ENCODE results near the gene EVI5.
"Not testable (repeated sequence)": the region's sequence is repeated elsewhere in the genome, so short reads cannot be mapped to it uniquely, and the experiment has no call there.

Gene EVI5

DNA sequence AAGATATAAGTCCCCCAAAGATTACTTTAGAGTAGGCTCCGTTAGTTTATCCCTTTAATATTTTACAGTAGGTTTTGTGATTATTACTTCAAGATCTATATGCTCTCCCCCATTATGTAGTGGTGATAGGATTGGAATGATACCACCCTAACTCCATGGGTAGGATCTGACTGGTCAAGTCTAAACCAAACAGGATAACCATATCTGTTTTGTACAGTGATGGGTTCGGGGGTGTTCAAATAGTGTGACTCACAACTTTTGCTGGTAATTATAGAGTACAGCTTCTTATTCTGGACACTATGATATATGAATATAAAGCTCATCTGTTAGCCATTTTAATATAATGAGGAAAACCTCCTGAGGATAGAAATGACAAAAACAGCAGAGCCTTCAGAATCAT is 212.4 kb downstream of the EVI5 start:
- DNase-seq (ENCODE audit: low read depth) = no peak

DNA sequence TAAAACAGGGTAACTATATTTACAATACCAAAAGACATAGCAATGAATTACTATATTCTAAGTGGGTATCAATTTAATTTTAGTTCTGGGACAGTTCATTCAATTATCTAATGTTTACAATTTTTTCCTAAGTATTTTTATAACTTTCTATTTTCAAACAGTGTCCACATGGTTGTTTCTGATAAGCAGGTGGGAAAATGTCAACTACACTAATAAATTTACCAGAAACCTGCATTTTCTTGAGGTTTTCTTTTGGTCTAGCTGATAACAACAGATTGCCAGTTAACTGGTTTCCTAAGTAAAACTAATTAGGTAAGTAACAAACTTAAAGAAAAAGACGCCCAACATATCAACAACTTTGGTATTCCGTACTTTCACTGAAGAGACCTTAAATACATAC is 213.3 kb downstream of the EVI5 start:
- no peak for DNase-seq (ENCODE audit: low read depth)

DNA sequence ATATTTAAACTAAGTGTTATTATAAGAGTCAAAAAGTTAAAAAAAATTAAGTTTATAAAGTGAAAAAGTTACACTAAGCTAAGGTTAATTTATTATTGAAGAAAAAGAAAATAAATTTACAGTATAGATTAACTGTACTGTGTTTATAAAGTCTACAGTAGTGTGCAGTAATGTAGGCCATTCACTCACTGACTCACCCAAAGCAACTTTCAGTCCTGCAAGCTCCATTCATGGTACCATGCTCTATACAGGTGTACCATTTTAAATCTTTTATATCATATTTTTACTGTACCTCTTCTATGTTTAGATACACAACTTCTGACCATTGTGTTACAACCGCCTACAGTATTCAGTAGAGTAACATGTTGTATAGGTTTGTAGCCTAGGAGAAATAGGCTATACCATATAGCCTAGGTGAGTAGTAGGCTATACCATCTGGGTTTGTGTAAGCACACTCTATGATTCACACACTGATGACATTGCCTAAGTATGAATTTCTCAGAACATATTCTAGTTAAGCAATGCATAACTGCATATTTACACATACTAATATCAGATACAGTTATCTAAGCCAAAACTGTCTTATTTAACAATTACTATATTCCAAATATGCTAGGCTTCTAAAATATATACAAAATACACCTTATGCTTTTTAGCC is 217.6 kb downstream of the EVI5 start:
- DNase-seq (ENCODE audit: low read depth) = no peak

DNA sequence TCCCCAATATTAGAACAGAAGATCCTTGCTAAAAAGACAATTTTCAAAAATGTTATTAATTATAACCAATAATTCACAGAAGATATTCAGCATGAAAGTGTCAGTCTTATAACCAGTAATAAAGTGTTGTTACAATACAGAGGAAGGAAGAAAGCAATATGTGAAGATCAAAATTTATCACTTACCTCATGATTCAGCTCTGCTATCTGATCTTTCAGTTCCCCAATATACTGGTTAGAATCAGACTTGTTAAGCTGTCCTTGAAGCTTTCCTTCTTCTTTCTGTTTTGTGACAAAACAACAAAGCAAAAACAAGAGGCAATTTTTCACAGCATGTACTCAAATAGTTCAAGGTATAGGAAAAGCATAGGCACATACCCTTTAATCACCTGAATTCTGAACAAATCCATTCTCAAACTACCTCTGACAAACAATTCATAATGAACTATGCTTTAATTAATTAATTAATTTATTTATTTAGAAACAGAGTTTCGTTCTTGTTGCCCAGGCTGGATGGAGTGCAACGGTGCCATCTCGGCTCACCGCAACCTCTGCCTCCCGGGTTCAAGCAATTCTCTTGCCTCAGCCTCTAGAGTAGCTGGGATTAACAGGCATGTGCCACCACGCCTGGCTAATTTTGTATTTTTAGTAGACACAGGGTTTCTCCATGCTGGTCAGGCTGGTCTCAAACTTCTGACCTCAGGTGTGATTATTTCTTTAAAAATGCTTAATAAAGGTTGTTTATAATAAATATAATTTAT is 221.3 kb downstream of the EVI5 start:
- no peak for DNase-seq (ENCODE audit: low read depth)

DNA sequence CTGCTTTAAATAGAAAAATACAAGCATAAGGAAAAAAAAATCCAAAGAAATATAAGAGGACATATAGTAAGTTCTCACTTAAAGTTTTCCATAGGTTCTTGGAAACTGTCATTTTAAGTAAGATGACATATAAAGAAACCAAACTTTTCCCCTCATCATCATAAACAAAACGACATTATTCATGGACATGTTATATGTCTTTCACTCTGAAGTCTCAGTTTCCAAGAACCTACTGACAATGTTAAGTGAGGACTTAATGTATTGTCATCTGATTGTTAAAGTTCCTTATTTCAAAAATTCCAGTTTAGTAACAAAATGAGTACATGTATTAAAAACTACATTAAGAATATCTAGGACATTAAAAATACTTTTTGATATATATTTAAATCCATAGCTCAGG is 228.6 kb downstream of the EVI5 start:
- DNase-seq (ENCODE audit: low read depth) = no peak

DNA sequence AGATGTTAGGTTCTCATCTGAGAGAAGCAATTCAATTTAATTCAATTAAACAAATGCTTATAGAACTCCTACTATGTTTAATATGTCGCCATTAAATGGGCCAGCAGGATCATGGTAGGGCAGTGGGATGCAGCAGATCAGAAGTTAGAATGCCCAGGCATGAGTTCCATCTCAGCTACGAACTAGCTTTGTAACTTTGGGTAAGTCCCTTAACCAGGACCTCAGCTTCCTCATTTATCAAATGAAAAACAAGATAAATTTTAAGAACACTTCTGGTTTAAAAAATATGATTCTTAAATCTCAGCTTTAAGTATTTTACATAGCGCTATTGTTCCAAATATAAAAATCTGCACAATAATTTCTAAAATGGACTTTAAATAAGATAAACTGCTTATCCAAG is 230.7 kb downstream of the EVI5 start:
- no peak for DNase-seq (ENCODE audit: low read depth)

DNA sequence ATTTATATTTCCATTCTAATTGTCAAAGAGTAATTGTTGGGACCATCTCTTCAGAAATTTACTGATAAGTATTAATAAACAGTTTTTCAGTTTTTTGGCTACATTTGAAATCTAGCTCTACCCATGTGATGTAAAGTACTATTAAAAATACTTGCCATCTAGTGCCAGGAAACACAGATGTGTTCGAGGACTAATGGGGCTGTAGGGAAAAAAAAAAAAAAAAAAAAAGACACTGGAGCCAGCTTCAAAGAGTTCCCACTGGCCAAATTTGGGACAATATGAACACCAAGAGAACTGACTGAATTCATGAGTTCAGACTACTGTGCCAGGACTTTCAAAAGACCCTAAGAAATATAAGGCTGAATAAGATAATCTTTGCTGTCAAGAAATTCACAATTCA is 233.0 kb downstream of the EVI5 start:
- DNase-seq (ENCODE audit: low read depth) = no peak

DNA sequence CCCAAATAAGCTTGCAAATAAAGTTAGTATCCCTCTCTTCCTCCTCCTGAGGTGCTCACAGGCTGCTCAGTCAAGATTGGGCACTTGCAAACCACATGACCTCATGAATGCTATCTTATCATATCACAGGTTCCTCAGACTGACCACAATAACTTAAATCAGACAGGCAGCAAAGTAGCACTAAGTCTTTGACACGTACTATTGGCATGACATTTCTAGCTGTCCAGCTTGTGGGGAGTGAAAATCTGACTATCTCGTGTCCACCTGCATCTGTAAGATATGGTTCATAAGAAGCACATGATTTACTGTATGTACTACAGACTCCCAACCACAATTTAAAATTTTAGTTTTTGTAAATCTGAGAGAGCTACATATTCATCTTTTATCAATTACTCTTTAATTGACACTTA is 240.1 kb downstream of the EVI5 start:
- DNase-seq (ENCODE audit: low read depth) = no peak

DNA sequence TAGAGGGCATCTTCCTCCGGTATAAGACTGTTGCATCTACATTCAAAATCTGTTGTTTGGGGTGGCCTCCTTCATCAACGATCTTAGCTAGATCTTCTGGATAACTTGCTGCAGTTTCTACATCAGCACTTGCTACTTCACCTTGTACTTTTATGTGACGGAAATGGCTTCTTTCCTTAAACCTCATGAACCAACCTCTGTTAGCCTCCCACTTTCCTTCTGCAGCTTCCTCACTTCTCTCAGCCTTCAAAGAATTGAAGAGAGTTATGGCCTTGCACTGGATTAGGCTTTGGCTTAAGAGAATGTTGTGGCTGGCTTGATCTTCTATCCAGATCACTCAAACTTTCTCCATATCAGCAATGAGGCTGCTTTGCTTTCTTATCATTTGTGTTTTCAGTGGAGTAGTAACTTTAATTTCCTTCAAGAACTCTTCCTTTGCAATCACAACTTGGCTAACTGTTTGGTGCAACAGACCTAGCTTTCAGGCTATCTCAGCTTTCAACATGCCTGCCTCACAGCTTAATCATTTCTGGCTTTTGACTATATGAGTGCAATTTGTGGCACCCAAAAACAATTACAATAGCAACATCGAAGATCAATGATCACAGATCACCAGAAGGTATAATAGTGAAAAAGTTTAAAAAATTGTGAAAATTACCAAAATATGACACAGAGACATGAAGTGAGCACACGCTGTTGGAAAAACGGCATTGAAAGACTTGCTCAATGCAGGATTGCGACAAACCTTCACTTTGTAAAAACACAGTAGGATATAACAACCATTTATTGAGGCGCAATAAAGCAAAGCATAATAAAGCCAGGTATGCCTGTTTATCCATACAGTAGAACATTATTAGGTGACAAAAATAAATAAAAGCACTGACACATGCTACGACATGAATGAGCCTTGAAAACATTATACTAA is 241.5 kb downstream of the EVI5 start:
- no peak for DNase-seq (ENCODE audit: low read depth)

DNA sequence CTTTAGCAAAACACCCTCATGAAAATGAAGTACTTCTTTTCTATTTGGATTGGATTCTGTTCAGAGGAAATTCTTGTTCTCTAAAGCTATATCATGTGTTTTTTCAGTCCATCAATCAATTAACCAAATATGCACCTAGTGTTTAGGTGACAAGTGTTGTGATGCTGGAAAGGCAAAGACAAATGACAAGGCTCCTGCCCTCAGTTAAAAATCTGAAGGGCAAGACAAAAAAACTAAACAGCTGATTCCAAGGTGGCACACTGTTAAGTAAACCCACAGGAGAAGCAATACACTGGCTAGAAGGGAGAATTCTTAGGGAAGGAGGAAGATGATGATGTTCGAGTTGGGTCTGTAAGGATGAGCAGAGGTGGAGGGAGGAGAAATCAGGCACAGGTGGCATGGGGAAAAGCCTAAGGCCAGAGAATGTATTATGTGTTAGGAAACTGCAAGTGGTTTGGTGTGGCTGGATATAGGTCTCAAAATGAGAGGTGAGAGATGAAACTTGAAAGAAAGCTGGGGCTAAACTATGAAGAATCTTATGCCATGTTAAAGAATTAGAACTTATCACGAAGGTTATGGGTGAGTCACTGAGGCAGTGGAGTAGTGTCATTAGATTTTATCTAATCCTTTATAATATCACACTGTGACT is 246.4 kb downstream of the EVI5 start:
- no peak for DNase-seq (ENCODE audit: low read depth)

DNA sequence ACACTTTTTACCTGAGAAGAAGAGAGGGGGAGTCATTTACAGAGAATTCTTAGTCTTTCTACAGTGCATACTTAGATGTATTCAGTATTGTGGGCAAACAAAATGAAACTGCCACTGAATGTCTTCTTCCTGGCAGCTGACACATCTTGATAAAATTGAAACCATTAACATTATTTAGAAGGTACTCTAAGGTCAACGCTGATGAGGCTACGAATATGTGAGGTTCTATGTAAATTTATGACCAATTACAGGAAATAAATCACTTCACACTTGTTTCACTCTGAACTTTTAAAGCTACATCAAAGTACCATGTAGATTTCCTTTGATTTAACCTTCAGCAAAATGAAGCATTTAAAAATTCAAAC is 246.9 kb downstream of the EVI5 start:
- DNase-seq (ENCODE audit: low read depth) = peak; percentile 13

DNA sequence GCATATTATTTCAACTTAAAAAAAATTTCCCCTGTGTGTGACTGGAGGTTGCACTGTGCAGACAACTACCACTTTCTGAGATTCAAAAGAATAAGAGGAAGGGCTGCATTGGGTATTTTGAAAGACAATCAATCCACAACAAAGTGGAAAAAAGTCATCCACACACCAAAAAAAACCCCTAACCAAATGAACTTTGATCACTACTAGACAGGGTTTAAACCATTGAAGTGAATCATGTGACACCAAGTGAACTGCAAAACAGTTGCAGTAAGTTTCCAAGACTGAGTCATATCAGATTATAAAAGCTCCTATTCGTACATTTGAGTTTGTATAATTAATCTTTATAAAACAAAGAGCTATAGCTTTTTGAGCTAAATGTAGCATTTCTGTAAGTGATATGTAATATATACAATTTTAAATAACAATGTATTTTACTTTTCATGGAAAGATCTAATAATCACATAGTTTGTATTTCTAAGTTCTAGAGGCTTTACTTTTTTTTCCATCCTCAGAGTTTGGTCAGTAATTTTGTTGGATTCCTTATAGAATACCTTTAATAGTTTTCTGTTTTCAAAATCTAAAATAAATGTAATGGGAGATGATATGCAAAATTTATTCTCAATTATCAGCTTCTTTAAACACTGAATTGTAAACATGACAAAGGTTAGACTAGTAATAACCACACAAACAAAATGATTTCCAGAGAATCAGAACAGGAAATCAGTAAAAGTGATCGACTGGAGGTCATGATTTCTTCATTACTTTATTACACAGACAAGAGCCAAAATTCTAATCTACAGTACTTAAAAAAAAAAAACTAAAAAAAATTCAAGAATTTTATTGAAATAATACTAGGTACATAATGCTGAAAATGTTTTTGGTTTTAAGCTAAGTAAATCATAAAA is 247.7 kb downstream of the EVI5 start:
- peak; percentile 26 for DNase-seq (ENCODE audit: low read depth)

DNA sequence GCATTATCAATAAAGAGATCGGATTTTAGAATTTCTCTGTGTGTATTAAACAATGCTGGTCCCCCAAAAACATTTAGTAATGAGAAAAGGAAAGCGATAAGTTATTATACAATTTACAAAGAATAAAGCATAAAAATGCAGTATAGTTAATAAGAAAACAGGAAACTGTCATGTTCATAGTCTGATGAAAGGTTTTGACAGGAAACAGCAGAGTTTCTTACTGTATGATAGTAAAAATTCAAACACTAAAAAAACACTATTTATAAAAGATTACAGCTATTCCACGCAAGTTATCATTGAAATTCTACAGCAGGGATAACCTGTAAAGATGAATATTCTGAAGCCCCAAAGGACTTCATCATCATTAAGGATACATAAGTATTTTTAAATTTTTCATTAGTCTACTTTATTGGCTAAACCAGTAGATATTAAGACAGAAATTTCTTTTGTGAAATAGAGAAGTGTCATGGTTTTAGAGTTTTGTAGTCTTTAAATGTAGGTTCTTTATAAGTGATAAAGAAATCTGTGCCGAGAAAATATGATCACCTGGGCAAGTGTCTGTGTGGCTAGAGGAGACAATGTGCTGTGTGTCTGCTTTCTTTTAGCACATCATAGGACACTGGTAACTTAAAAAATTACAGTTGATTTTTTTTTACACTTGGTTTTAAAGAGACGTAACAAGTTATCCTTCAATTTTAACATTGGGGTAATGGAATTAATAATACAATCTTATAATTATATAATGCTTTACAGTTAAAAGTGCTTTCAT is 248.5 kb downstream of the EVI5 start:
- no peak for DNase-seq (ENCODE audit: low read depth)

DNA sequence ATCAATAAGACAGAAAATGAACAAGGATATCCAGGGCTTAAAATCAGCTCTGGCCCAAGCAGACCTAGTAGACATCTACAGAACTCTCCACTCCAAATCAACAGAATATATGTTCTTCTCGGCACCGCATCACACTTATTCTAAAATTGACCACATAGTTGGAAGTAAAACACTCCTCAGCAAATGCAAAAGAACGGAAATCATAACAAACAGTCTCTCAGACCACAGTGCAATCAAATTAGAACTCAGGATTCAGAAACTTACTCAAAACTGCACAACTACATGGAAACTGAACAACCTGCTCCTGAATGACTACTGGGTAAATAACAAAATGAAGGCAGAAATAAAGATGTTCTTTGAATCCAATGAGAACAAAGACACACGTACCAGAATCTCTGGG is 252.5 kb downstream of the EVI5 start:
- DNase-seq (ENCODE audit: low read depth) = not testable (repeated sequence)

DNA sequence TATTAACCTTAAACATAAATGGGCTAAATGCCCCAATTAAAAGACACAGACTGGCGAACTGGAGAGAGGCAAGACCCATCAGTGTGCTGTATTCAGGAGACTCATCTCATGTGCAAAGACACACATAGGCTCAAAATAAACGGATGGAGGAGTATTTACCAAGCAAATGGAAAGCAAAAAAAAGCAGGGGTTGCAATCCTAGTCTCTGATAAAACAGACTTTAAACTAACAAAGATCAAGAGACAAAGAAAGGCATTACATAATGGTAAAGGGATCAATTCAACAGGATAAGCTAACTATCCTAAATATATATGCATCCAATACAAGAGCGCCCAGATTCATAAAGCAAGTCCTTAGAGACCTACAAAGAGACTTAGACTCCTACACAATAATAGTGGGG is 253.0 kb downstream of the EVI5 start:
- DNase-seq (ENCODE audit: low read depth) = not testable (repeated sequence)

DNA sequence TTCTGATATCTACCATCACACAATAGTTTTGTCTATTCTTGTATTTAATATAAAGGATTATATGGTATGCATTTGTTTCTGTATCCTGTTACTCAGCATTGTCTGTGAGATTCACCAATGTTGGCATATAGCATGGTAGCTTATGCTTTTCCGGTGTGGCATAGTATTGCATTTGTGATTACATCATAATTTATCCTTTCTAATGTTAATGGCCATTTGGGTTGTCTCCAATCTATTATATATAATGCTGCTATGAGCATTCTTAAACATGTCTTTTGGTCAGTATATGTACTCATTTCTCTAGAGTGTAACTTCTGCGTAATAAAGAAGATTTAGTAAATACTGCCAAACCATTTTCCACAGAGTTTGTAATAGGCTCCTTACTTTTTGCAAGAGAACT is 257.2 kb downstream of the EVI5 start:
- DNase-seq (ENCODE audit: low read depth) = no peak

DNA sequence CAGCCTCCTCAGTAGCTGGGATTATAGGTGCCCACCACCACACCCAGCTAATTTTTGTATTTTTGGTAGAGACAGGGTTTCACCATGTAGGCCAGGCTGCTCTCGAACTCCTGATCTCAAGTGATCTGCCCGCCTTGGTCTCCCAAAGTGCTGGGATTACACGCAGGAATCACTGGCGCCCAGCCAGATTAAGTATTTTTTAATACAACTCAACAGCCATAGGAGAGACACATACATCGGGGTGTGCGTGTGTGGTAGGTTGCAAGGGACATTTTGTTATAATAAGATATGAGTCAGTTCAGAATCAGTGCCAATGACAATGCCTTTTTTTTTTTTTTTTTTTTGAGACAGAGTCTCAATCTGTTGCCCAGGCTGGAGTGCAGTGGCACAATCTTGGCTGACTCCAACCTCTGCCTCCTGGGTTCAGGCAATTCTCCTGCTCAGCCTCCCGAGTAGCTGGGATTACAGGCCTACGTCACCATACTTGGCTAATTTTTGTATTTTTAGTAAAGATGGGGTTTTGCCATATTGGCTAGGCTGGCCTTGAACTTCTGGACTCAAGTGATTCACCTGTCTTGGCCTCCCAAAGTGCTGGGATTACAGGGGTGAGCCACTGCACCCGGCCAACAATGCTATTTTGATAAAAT is 259.8 kb downstream of the EVI5 start:
- not testable (repeated sequence) for DNase-seq (ENCODE audit: low read depth)

DNA sequence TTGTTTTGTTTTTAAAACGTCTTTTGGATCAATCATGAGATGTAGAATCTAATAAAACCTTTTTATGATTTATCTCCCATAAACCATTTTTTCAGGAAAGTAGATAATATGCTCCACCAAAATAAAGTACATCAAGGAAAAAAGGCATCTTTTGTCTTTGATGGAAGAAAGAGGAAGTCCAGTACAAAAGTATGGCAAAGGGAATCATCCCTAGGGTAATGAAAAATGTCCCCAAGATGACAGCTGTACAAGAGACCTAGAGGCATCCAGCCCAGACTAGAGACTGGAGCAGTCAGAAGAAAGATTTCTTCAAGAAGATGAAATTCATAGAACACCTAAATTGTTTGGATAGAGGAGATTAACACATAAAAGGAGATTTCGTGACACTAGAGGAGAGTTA is 265.9 kb downstream of the EVI5 start:
- DNase-seq (ENCODE audit: low read depth) = no peak

DNA sequence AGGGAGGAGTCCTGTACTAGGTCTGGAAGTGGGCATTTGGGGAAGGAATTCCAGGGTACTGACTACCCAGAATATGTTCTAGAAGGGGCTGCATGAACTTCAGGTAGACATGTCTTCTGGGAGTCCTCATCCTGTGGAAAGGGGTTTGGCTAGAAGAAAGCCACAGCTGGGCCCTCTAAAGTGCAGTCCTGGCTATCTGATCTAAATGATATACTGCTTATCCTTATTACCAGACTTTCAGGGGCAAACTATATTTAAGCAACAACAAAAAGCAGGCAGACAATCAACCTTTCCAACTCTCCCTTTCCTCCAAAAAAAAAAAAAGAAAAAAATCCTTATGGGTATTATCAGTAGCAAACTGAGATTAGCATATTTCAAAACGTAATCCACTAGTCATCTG is 268.3 kb downstream of the EVI5 start:
- DNase-seq (ENCODE audit: low read depth) = no peak

DNA sequence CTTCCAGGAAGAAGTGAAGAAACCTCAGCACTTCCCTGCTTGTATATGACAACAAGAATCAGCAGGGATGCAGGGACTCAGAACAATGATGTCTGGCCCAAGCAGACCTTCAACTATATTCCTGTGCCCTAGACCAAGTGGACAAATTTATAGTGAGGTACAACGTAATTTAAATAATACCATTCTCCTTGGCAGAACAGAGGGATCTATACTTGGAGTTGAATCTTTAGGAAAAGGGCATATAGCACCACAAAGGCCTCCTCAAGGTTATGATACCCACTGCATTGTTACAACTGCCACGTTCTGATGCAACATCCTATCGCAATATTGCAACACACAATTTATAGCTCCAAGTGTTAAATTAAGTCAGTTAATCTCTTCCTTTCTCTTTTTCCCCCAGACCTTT is 269.1 kb downstream of the EVI5 start:
- no peak for DNase-seq (ENCODE audit: low read depth)

All from stimulated activated CD4-positive, alpha-beta T cell treated with anti-CD3 and anti-CD28 coated beads, Interleukin-2, amount 100 ng/mL, for 4 hours (primary cell).